AG09309 (cell line): ENCODE data around the gene FAM81A.

ENCODE experiments used
- DNase-seq: peaks from one replicate; pipeline ENCODE4 v3.0.0-alpha.2; 2010; ENCODE audit warnings: low read depth
- H3K4me3 ChIP-seq: 2 replicates; pipeline ENCODE4 v1.5.1; 2011; ENCODE audit warnings: mild to moderate bottlenecking, low read depth, low read length, moderate library complexity; ENCODE audit not compliant: control insufficient read depth
- TF ChIP-seq, protein P1 (sequence below): IDR thresholded peaks from 2 replicates; pipeline ENCODE4 v1.5.1; 2011; ENCODE audit warnings: mild to moderate bottlenecking, low read depth, low read length, inconsistent platforms; ENCODE audit not compliant: insufficient read depth, control insufficient read depth; ENCODE audit errors: missing control alignments

FAM81A gene

DNA sequence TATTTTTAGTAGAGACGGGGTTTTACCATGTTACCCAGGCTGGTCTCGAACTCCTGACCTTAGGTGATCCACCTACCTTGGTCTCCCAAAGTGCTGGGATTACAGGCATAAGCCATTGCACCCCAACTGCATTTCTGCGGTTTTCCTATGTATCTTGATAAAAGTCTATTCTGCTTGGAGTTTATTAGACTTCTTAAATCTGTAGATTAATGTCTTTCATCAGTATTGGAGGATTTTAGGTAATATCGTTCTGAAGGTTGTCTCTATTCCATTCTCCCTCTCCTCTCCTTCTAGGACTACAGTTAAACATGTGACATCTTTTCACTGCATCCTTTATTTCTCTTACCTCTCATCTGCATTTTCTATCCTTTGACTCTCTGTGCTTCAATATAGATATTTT, 127.3 kb downstream of the FAM81A start:
- H3K4me3 ChIP-seq, result no peak overlapping the region
- TF ChIP-seq, protein P1, sequence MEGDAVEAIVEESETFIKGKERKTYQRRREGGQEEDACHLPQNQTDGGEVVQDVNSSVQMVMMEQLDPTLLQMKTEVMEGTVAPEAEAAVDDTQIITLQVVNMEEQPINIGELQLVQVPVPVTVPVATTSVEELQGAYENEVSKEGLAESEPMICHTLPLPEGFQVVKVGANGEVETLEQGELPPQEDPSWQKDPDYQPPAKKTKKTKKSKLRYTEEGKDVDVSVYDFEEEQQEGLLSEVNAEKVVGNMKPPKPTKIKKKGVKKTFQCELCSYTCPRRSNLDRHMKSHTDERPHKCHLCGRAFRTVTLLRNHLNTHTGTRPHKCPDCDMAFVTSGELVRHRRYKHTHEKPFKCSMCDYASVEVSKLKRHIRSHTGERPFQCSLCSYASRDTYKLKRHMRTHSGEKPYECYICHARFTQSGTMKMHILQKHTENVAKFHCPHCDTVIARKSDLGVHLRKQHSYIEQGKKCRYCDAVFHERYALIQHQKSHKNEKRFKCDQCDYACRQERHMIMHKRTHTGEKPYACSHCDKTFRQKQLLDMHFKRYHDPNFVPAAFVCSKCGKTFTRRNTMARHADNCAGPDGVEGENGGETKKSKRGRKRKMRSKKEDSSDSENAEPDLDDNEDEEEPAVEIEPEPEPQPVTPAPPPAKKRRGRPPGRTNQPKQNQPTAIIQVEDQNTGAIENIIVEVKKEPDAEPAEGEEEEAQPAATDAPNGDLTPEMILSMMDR, result no peak
- DNase-seq, result no peak

GRCh38 chr15:59567324-59567723, 129.3 kb downstream of the FAM81A start:
- H3K4me3 ChIP-seq, result no peak overlapping the region
- no peak for DNase-seq
- TF ChIP-seq, protein P1, result no peak

GRCh38 chr15:59569477-59569876, 131.5 kb downstream of the FAM81A start:
- H3K4me3 ChIP-seq, result no peak overlapping the region
- TF ChIP-seq, protein P1, result no peak
- no peak for DNase-seq

- DNase-seq, result no peak
- H3K4me3 ChIP-seq, result no peak overlapping the region
- TF ChIP-seq, protein P1, result no peak
Observed at GRCh38 chr15:59570315-59570714, 132.3 kb downstream of the FAM81A start.

DNA sequence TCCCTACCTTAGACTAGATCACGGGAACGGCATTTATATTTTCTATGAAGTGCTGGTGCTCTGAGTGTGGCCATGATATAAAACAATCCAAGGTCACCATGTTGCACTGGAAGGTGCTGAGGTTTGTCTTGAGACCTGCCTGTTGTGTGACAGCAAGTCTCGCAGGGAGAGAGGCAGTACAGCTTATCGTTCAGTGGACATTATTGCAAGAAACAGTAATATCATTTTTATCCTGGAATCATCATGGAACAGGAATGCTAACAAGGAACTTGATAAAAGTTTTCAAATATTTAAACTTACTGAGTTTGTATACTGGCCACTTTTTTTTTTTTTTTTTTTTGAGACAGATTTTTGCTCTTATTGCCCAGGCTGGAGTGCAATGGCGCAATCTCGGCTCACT, 133.6 kb downstream of the FAM81A start:
- no peak overlapping the region for H3K4me3 ChIP-seq
- DNase-seq, result no peak
- TF ChIP-seq, protein P1, result no peak
